GM21360 (cell line): ENCODE data around the gene CCDC158.
"Not testable (repeated sequence)": the region's sequence is repeated elsewhere in the genome, so short reads cannot be mapped to it uniquely, and the experiment has no call there.

ENCODE experiments used
- ATAC-seq: cut with Tn5 transposase; IDR thresholded peaks from one replicate; pipeline ENCODE4 v1.9.1; 2021; ENCODE audit warnings: mild to moderate bottlenecking, moderate library complexity; ENCODE audit not compliant: unreplicated experiment

CCDC158 gene

GRCh38 chr4:76374798-76375197 is 46.1 kb downstream of the CCDC158 start:
- no peak for ATAC-seq

- ATAC-seq = no peak
These were observed 46.9 kb downstream of the CCDC158 start for GRCh38 chr4:76373919-76374552.

GRCh38 chr4:76366737-76367136 is 54.2 kb downstream of the CCDC158 start:
- ATAC-seq = no peak

DNA sequence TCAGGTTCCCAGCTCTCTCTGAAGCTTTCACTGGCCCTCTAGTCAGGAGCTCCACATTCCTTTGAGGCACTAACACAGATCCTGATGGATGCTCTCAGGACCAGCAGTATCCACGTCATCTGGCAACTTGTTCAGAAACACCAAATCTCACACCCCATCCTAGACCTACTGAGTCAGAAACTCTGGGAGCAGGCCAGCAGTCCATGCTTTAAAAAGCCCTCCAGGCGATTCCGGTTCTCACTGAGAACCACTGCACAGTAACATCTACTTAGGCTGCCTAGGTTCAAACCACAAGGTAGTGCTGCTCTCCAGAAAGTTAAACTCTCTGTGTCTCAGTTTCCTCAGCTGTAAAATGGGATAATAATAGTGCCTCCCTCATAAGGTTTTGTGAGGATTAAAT is 55.3 kb downstream of the CCDC158 start:
- no peak for ATAC-seq

DNA sequence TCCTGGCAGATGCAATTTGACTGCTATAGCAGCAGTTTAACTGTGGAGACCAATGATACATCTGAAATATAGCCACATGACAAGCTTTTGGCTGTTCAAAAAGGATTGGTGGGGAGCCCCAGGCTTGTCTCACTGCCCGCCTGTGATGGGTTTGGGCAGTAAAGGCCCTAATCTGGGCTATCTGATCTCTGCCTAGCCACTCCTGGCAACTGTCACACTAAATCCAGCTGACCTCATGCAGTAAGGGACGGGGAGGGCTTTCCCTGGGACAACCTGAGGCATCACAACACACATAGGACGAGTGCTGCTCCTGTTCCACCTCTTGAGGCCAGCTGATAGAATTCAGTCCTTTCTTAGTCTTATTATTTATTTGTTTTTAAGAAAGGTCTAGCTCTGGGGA is 56.2 kb downstream of the CCDC158 start:
- ATAC-seq = no peak

DNA sequence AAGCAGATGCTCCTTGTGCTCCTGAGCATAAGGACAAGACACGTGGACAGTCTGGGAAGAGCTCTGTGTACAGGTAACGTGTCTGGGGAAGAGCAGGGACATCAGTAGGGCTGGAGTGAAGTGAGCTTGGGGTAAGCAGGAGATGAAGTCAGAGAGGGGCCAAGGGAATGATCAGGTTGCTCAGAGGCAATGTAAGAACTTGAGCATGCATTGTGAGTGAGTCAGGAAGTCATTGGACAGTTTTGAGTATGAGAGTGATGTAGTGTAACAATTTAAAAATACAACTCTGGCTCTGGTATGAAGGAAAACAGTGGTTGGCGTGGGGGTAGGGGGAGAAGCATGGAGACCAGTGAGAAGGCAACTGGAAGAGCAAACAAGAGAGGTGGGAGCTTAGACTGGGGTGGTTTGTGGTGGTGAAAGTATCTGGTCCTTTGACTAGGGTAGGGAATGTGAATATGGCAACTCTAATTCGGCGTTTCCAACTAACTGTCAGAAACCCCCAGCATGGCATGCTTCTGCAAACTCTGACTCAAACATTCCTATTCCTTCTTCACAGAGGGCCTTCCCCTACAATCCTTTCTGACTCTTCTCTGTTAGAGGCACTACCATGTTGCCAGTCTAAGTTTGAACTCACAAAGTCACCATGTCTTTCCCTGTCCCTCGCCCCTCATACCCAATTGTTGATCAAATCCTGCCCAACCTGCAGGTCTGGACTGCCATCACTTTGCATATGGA is 57.2 kb downstream of the CCDC158 start:
- no peak for ATAC-seq

DNA sequence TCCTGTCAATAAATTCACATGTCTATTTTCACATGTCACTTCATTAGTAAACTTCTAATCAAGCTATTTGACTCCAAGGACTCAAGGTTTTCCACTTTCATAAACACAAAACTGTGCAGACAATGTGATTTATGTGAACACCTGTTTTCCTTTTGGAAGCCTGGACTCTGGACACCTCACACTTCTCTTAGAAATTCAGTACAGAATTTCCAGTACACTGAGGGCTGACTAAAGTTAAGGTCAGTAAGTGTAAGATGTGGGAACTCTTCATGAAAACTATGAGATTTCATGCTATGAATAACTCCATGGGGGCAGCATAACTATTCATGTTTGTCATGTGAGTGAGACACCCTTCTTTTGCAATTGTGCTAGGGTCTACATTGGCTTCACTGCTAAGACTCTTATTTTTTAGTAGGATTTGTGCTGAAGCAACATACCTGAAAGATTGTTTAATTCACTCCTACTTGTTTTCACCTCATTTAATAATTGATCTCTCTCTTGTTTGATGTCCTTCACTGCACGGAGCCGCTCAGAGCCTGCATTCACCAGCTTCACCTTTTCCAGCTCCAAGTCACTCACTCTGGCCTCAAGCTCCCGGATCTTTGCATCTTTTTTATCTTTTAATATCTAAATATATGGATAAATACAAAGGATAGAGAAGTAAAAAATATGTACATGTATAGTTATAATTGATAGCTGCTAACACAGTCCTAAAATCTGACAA is 59.1 kb downstream of the CCDC158 start:
- ATAC-seq = no peak

- not testable (repeated sequence) for ATAC-seq
These were observed 61.0 kb downstream of the CCDC158 start for GRCh38 chr4:76359881-76360466.

- ATAC-seq = no peak
These were observed 63.0 kb downstream of the CCDC158 start for GRCh38 chr4:76357981-76358380.

DNA sequence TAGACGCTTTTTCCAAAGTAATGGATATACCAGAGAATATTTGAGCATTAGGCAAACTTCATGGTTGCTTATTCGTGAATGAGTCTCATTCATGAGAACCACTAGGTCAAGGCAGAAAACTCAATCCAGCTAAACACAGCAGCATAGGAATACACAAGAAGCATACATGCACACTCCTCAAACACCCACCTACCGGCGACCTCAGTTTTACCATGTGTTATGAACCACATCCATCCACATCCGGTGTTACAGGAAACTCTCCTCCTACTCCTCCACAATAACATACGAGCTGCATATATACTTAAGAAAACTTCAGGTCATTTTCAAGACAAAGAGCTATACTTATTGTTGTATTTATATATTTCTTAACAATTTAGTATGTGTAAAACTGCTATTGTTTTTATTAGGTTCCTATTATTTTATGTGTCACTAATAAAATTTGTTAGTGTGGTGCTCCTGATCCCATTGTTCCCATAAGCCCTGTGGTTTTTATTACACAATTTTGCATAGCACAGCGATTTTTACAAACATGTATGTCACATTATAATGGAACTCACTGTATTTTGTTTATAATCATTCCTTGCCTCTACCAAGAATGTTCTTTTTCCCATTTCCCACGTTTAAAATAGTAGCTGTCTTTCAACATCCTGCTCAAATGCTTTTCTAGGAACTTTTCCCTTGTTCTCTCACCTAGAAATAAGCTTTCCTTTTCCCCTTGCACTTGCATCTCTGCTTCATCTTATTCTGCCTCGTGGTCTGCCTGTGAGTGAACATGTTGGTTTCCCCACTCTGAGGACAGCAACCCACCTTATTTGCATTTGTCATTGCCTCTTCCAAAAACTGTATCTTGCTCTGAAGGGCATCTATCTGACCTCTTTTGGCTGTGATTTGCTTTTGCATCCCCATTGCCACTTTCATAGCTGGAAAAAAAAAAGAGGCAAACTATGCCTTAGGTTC is 66.1 kb downstream of the CCDC158 start:
- no peak for ATAC-seq

DNA sequence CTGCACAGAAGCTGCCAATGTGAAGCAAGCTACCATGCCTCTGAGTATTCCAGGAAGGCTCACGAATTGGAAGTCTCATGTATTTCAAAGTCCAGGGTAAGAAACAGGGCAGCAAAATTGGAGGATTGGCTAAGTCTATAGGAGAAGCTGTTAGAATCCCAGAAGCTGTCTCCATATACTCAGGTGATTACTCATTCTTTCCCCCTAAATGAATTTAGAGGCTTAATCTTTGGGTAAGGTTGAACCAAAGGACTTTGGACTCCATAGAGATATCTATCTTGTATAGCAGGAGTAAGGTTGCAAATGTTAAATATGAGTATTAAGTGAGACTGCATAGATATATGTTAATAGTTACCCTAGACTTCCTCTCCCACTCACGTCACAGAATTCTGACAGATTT is 78.1 kb downstream of the CCDC158 start:
- ATAC-seq = no peak

DNA sequence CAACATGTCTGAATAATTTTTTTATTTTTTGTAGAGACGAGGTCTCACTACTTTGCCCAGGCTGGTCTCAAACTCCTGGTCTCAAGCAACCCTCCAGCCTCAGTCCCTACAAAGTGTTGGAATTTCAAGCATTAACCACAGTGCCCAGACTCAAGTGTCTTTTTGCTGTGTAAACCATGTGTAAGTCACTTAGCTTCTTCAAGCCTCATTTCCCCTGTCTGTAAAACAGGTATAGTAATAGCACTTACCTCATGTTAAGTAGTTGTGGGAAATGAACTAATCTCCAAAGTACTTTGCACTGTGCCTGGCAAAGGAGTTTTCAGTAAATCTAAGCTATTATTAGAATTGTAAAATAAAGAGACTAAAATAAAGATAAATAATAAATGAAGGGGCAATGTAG is 78.8 kb downstream of the CCDC158 start:
- no peak for ATAC-seq

DNA sequence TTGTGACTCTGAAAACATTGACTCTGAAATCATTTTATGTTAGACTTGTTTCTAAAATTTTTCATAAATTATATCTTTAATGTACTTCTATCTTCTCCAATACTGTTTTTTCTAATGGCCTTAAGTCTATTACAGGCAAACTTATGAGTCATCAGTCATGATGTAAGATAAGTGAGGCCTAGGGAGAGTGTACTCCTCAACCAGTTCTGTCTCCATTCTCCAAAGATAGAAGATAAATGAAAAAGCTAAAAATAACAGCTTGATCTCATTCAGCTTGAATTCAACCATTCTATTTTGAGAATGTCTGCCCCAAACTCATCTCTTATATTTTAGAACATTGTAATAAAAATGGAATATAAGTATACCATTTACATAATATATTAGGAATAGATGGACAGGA is 79.9 kb downstream of the CCDC158 start:
- ATAC-seq = no peak

GRCh38 chr4:76339364-76339763 is 81.6 kb downstream of the CCDC158 start:
- ATAC-seq = no peak

- no peak for ATAC-seq
These were observed 86.1 kb downstream of the CCDC158 start for GRCh38 chr4:76334885-76335284.

GRCh38 chr4:76326515-76326914 is 94.4 kb downstream of the CCDC158 start:
- no peak for ATAC-seq

- ATAC-seq = no peak
These were observed 95.9 kb downstream of the CCDC158 start for GRCh38 chr4:76325072-76325471.

- no peak for ATAC-seq
These were observed 98.7 kb downstream of the CCDC158 start for GRCh38 chr4:76322236-76322635.

GRCh38 chr4:76316131-76316530 is 104.8 kb downstream of the CCDC158 start:
- no peak for ATAC-seq

DNA sequence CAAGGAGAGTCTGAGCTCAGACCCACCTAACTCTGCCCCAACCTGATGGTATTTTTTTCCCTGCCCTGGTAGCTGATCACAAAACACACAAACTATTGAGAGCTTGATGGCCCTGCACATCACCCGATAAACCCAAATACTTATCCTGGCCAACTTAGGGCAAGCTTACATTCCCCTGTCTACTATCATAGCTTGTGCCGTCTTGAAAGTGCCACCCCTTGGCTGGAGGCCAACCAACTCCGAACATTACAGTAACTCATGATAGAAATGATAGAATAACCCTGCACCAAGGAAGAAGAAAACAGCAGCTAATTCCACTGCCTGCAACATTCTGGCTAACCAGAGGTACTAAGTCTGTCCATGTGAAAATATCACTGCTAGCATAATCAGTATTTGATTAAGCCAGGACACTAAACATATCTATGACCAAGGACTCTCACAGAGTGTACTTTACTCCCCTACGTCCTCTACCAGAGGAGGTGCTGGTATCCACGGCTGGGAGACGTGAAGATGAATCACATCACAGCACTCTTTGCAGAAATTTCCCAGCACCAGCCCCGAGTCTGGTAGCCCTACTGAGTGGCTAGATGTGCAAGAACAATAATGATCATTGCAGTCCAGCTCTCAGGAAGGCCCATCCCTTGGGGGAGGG is 105.5 kb downstream of the CCDC158 start:
- ATAC-seq = no peak
